HepG2 (cell line): ENCODE data around the gene PRSS53. TPM values are rescaled to one million over a fixed set of nuclear protein-coding genes. Genes with fewer than 3 reads are reported as not detected.

Source experiments
- AKAP8 ChIP-seq: sonication (generic); formaldehyde crosslinking; IDR thresholded peaks from 2 replicates; pipeline ENCODE4 v1.5.1; 2020; ENCODE audit warnings: mild to moderate bottlenecking, missing genetic modification reagents
- CC2D1A ChIP-seq: sonication (generic); formaldehyde crosslinking; IDR thresholded peaks from 2 replicates; pipeline ENCODE4 v1.8.1; 2023; ENCODE audit warnings: mild to moderate bottlenecking, missing genetic modification reagents
- DMAP1 ChIP-seq: IDR thresholded peaks from 2 replicates; pipeline ENCODE4 v1.6.1; 2016
- DRAP1 ChIP-seq: IDR thresholded peaks from 2 replicates; pipeline ENCODE4 v1.6.1; 2016; ENCODE audit warnings: missing genetic modification reagents, missing compliant biosample characterization
- HES4 ChIP-seq: sonication (generic); formaldehyde crosslinking; IDR thresholded peaks from 2 replicates; pipeline ENCODE4 v1.9.0; 2021; ENCODE audit warnings: mild to moderate bottlenecking, missing genetic modification reagents, borderline replicate concordance
- IKZF1 ChIP-seq: fragments of 450-650 bp; IDR thresholded peaks from 2 replicates; pipeline ENCODE4 v1.7.1; 2016
- MAFG ChIP-seq: sonication (generic); formaldehyde crosslinking; IDR thresholded peaks from 2 replicates; pipeline ENCODE4 v1.5.1; 2020; ENCODE audit warnings: mild to moderate bottlenecking, missing genetic modification reagents
- PHB2 ChIP-seq: fragments of 450-650 bp; IDR thresholded peaks from 2 replicates; pipeline ENCODE4 v1.6.1; 2018; ENCODE audit not compliant: partially characterized antibody
- PITX1 ChIP-seq: sonication (generic); formaldehyde crosslinking; IDR thresholded peaks from 2 replicates; pipeline ENCODE4 v1.5.1; 2020; ENCODE audit warnings: mild to moderate bottlenecking, missing genetic modification reagents
- POLR2A ChIP-seq, 2 experiments: IDR thresholded peaks; 2 replicates each; pipeline ENCODE4 v1.6.1; 2011; ENCODE audit warnings: low read depth in 2 of 2, low read length in 2 of 2, mild to moderate bottlenecking in 1 of 2, moderate library complexity in 1 of 2; ENCODE audit not compliant: insufficient read depth in 1 of 2
- PRDM15 ChIP-seq: sonication (generic); formaldehyde crosslinking; IDR thresholded peaks from 2 replicates; pipeline ENCODE4 v1.4.0; 2020; ENCODE audit warnings: missing genetic modification reagents
- SMC3 ChIP-seq: IDR thresholded peaks from 2 replicates; pipeline ENCODE4 v1.6.1; 2011; ENCODE audit warnings: low read length, improper control_type of control experiment
- ZNF33B ChIP-seq: sonication (generic); formaldehyde crosslinking; IDR thresholded peaks from 2 replicates; pipeline ENCODE4 v1.5.1; 2020; ENCODE audit warnings: mild to moderate bottlenecking, missing genetic modification reagents
- ZNF543 ChIP-seq: sonication (generic); formaldehyde crosslinking; IDR thresholded peaks from 2 replicates; pipeline ENCODE4 v1.4.0; 2020; ENCODE audit warnings: mild to moderate bottlenecking, missing genetic modification reagents
- ZNF607 ChIP-seq: sonication (generic); formaldehyde crosslinking; IDR thresholded peaks from 2 replicates; pipeline ENCODE4 v1.5.1; 2020; ENCODE audit warnings: missing genetic modification reagents, mild to moderate bottlenecking, borderline replicate concordance
- ZNF639 ChIP-seq: conservative IDR thresholded peaks from 2 replicates; pipeline ENCODE4 v1.6.1; 2018; ENCODE audit warnings: missing genetic modification reagents
- polyA plus RNA-seq, 8 experiments: library from polyadenylated mRNA; depleted of rRNA in 3 of 8; stranded (reverse) in 7 of 8; unstranded in 1 of 8; fragments of >200 nt; fragmentation: Illumina TruSeq in 4 of 8; extraction: Trizol in 4 of 8; gene quantifications; 2 replicates each; pipeline versions ENCODE4 v1.2.1 to v1.2.3, GENCODE V29; 2011 to 2016; ENCODE audit warnings: low read depth in 4 of 8, missing spikeins in 1 of 8, mixed read lengths in 1 of 8; ENCODE audit not compliant: insufficient read depth in 1 of 8
- total RNA-seq, 5 experiments: library from RNA; depleted of rRNA; stranded (reverse); fragments of >200 nt; fragmentation: Illumina TruSeq; extraction: Trizol; gene quantifications; 2 replicates each; pipeline ENCODE4 v1.2.3, GENCODE V29; 2016; ENCODE audit warnings: low read depth in 1 of 5
- TF ChIP-seq, protein P1 (sequence below), 2 experiments: sonication (generic) in 1 of 2; formaldehyde crosslinking in 1 of 2; IDR thresholded peaks; 2 replicates each; pipeline versions ENCODE4 v1.6.1 to v1.9.0; 2014 to 2022; ENCODE audit warnings: antibody characterized with exemption in 1 of 2, borderline replicate concordance in 1 of 2, inconsistent platforms in 1 of 2, low read depth in 1 of 2, missing genetic modification reagents in 1 of 2
- TF ChIP-seq, protein P2 (sequence below): sonication (generic); formaldehyde crosslinking; IDR thresholded peaks from 2 replicates; pipeline ENCODE4 v1.8.0; 2022; ENCODE audit warnings: mild to moderate bottlenecking, missing genetic modification reagents

The PRSS53 gene
- total and polyA plus RNA-seq, 2 of the 13 experiments (the other 11 are each of a cell fraction or from before 2014, with no cell fraction given) = 2.2 to 7.4 TPM

GRCh38 chr16:31105677-31106213, 17.0 kb upstream of the PRSS53 start (continued):
- TF ChIP-seq, protein P1, sequence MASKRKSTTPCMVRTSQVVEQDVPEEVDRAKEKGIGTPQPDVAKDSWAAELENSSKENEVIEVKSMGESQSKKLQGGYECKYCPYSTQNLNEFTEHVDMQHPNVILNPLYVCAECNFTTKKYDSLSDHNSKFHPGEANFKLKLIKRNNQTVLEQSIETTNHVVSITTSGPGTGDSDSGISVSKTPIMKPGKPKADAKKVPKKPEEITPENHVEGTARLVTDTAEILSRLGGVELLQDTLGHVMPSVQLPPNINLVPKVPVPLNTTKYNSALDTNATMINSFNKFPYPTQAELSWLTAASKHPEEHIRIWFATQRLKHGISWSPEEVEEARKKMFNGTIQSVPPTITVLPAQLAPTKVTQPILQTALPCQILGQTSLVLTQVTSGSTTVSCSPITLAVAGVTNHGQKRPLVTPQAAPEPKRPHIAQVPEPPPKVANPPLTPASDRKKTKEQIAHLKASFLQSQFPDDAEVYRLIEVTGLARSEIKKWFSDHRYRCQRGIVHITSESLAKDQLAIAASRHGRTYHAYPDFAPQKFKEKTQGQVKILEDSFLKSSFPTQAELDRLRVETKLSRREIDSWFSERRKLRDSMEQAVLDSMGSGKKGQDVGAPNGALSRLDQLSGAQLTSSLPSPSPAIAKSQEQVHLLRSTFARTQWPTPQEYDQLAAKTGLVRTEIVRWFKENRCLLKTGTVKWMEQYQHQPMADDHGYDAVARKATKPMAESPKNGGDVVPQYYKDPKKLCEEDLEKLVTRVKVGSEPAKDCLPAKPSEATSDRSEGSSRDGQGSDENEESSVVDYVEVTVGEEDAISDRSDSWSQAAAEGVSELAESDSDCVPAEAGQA (IDR thresholded peaks at IDR 0.05; ENCODE audit: low read depth) = no peak
- TF ChIP-seq, protein P1 (CRISPR knock-in tag; IDR thresholded peaks at IDR 0.05; ENCODE audit: borderline replicate concordance) = peak; percentile 88; the same call in 1 of the 2 replicates
- TF ChIP-seq DRAP1 (CRISPR knock-in tag) = peak; percentile 76
- peak; percentile 66 for TF ChIP-seq PRDM15
- TF ChIP-seq MAFG (CRISPR knock-in tag) = no peak
- TF ChIP-seq IKZF1 = no peak
- TF ChIP-seq PITX1 = peak; percentile 95
- peak; percentile 95 for TF ChIP-seq ZNF543 (CRISPR knock-in tag)
- peak; percentile 67 to 72 for TF ChIP-seq POLR2A (IDR thresholded peaks at IDR 0.05; ENCODE audit: insufficient read depth in 1 of 2, low read depth in 2 of 2, low read length in 2 of 2)
- TF ChIP-seq PHB2 = no peak
- TF ChIP-seq SMC3 = peak; percentile 14; the same call in 1 of the 2 replicates
- TF ChIP-seq, protein P2, sequence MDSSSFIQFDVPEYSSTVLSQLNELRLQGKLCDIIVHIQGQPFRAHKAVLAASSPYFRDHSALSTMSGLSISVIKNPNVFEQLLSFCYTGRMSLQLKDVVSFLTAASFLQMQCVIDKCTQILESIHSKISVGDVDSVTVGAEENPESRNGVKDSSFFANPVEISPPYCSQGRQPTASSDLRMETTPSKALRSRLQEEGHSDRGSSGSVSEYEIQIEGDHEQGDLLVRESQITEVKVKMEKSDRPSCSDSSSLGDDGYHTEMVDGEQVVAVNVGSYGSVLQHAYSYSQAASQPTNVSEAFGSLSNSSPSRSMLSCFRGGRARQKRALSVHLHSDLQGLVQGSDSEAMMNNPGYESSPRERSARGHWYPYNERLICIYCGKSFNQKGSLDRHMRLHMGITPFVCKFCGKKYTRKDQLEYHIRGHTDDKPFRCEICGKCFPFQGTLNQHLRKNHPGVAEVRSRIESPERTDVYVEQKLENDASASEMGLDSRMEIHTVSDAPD (CRISPR knock-in tag) = peak; percentile 99
- TF ChIP-seq ZNF33B (CRISPR knock-in tag) = 0 out of 2 replicates have a peak, but pooled peaks have one; percentile 80
- peak; percentile 96 for TF ChIP-seq ZNF639
- peak; percentile 89 for TF ChIP-seq DMAP1 (CRISPR knock-in tag)
- peak; percentile 96 for TF ChIP-seq HES4
- TF ChIP-seq CC2D1A = peak; percentile 52; the same call in 1 of the 2 replicates
- TF ChIP-seq AKAP8 (CRISPR knock-in tag) = peak; percentile 83
- peak; percentile 99 for TF ChIP-seq ZNF607 (CRISPR knock-in tag)
